ENCODE measurements around the gene C1orf122. TPM values are rescaled to one million over a fixed set of nuclear protein-coding genes. Genes with fewer than 3 reads are reported as not detected.

C1orf122 gene
- polyA plus RNA-seq, 2 of the 4 experiments (the other 2 are of a cell fraction) = 21.3 to 29.1 TPM

GRCh38 chr1:37854406-37854805 is 46.8 kb downstream of the C1orf122 start:
- H3K4me3 ChIP-seq = no peak overlapping the region
- DNase-seq (ENCODE audit: low read depth in 1 of 2, low spot score in 1 of 2) (no peak), FAIRE-seq (no peak), ATAC-seq (no peak)
- no peaks in the 10 kb centered on the region for H3K9me3 ChIP-seq
- 87% methylated on average over 6 of the region's 6 CpGs for WGBS (ENCODE audit: missing lambda C conversion rate)
- H3K4me2 ChIP-seq = no peak overlapping the region
- ChIA-PET POLR2A (no interaction called here), CTCF (interaction anchor here (1.3 kb wide), 1 partner anchor 46 kb away, joined by 3 read pairs; no protein-coding TSS in a partner anchor)
- no peak overlapping the region for H3K27ac ChIP-seq
- peaks cover 6% of the 10 kb centered on the region for H3K4me1 ChIP-seq
- TF ChIP-seq RARB (CRISPR knock-in tag; IDR thresholded peaks at IDR 0.05) (no peak), EP300 (IDR thresholded peaks at IDR 0.05) (no peak), HOXA7 (CRISPR knock-in tag; IDR thresholded peaks at IDR 0.05) (no peak), NR3C1 (IDR thresholded peaks at IDR 0.05) (no peak), CEBPB (IDR thresholded peaks at IDR 0.05) (no peak), USF2 (IDR thresholded peaks at IDR 0.05) (no peak), ATOH8 (CRISPR knock-in tag; IDR thresholded peaks at IDR 0.05; ENCODE audit: low read depth) (no peak), HOXB13 (CRISPR knock-in tag; IDR thresholded peaks at IDR 0.05; ENCODE audit: low read depth) (no peak), HDAC2 (IDR thresholded peaks at IDR 0.05) (no peak), TP53 (CRISPR knock-in tag; IDR thresholded peaks at IDR 0.05) (no peak), KDM5A (IDR thresholded peaks at IDR 0.05) (no peak), PHF8 (IDR thresholded peaks at IDR 0.05; ENCODE audit: borderline replicate concordance, low read depth) (no peak), MAFK (IDR thresholded peaks at IDR 0.05; ENCODE audit: partially characterized antibody) (no peak), JUNB (IDR thresholded peaks at IDR 0.05) (no peak)

Other genes with a start within 250 kb of the C1orf122 start
- 50.2 and 69.2 TPM in 2 replicates for gene GNL2, start 211.9 kb upstream of the C1orf122 start, polyA plus RNA-seq (2011; rRNA removed)
- gene GNL2, start 211.9 kb upstream of the C1orf122 start, polyA plus RNA-seq (2017; fragmentation: RNase III; extraction: RNeasy Plus Mini Kit Qiagen cat#74134 plus additional on column Dnase treatment) = 49.8 to 58.3 TPM (median 50.1 TPM) in 3 replicates
- gene RSPO1, start 172.9 kb upstream of the C1orf122 start, polyA plus RNA-seq (2011; rRNA removed) = 0.07 TPM in 1 of 2 replicates, not detected in the other
- gene RSPO1, start 172.9 kb upstream of the C1orf122 start, polyA plus RNA-seq (2017; fragmentation: RNase III; extraction: RNeasy Plus Mini Kit Qiagen cat#74134 plus additional on column Dnase treatment) = 0.05 to 0.12 TPM in 2 of 3 replicates, not detected in the other
- gene CDCA8, start 115.3 kb upstream of the C1orf122 start, polyA plus RNA-seq (2011; rRNA removed) = 24.2 and 26.8 TPM in 2 replicates
- gene CDCA8, start 115.3 kb upstream of the C1orf122 start, polyA plus RNA-seq (2017; fragmentation: RNase III; extraction: RNeasy Plus Mini Kit Qiagen cat#74134 plus additional on column Dnase treatment) = 31.4 to 37.1 TPM (median 32.1 TPM) in 3 replicates
- 0.35 and 0.65 TPM in 2 replicates for gene EPHA10, start 42.7 kb upstream of the C1orf122 start, polyA plus RNA-seq (2011; rRNA removed)
- gene EPHA10, start 42.7 kb upstream of the C1orf122 start, polyA plus RNA-seq (2017; fragmentation: RNase III; extraction: RNeasy Plus Mini Kit Qiagen cat#74134 plus additional on column Dnase treatment) = 0.49 to 0.59 TPM (median 0.53 TPM) in 3 replicates
- 8.9 and 12.6 TPM in 2 replicates for gene MANEAL, start 13.9 kb upstream of the C1orf122 start, polyA plus RNA-seq (2011; rRNA removed)
- gene MANEAL, start 13.9 kb upstream of the C1orf122 start, polyA plus RNA-seq (2017; fragmentation: RNase III; extraction: RNeasy Plus Mini Kit Qiagen cat#74134 plus additional on column Dnase treatment) = 13.8 to 15.5 TPM (median 15.5 TPM) in 3 replicates
- 21.0 and 21.7 TPM in 2 replicates for gene YRDC, start 418 bp downstream of the C1orf122 start, polyA plus RNA-seq (2011; rRNA removed)
- gene YRDC, start 418 bp downstream of the C1orf122 start, polyA plus RNA-seq (2017; fragmentation: RNase III; extraction: RNeasy Plus Mini Kit Qiagen cat#74134 plus additional on column Dnase treatment) = 12.2 to 12.8 TPM (median 12.3 TPM) in 3 replicates
- 6.7 and 9.5 TPM in 2 replicates for gene MTF1, start 51.8 kb downstream of the C1orf122 start, polyA plus RNA-seq (2011; rRNA removed)
- 3.8 to 4.1 TPM (median 4.0 TPM) in 3 replicates for gene MTF1, start 51.8 kb downstream of the C1orf122 start, polyA plus RNA-seq (2017; fragmentation: RNase III; extraction: RNeasy Plus Mini Kit Qiagen cat#74134 plus additional on column Dnase treatment)
- gene INPP5B, start 139.3 kb downstream of the C1orf122 start, polyA plus RNA-seq (2011; rRNA removed) = 11.1 and 11.5 TPM in 2 replicates
- 4.3 to 5.7 TPM (median 4.9 TPM) in 3 replicates for gene INPP5B, start 139.3 kb downstream of the C1orf122 start, polyA plus RNA-seq (2017; fragmentation: RNase III; extraction: RNeasy Plus Mini Kit Qiagen cat#74134 plus additional on column Dnase treatment)
- gene SF3A3, start 182.2 kb downstream of the C1orf122 start, polyA plus RNA-seq (2011; rRNA removed) = 53.5 and 62.6 TPM in 2 replicates
- 99.2 to 101 TPM (median 101 TPM) in 3 replicates for gene SF3A3, start 182.2 kb downstream of the C1orf122 start, polyA plus RNA-seq (2017; fragmentation: RNase III; extraction: RNeasy Plus Mini Kit Qiagen cat#74134 plus additional on column Dnase treatment)
- 1.4 and 2.0 TPM in 2 replicates for gene FHL3, start 197.7 kb downstream of the C1orf122 start, polyA plus RNA-seq (2011; rRNA removed)
- gene FHL3, start 197.7 kb downstream of the C1orf122 start, polyA plus RNA-seq (2017; fragmentation: RNase III; extraction: RNeasy Plus Mini Kit Qiagen cat#74134 plus additional on column Dnase treatment) = 4.3 to 5.9 TPM (median 5.4 TPM) in 3 replicates
- 27.0 and 37.6 TPM in 2 replicates for gene UTP11, start 204.9 kb downstream of the C1orf122 start, polyA plus RNA-seq (2011; rRNA removed)
- gene UTP11, start 204.9 kb downstream of the C1orf122 start, polyA plus RNA-seq (2017; fragmentation: RNase III; extraction: RNeasy Plus Mini Kit Qiagen cat#74134 plus additional on column Dnase treatment) = 43.1 to 53.1 TPM (median 44.8 TPM) in 3 replicates
- not detected in 2 replicates for gene POU3F1, start 239.0 kb downstream of the C1orf122 start, polyA plus RNA-seq (2011; rRNA removed)
- gene POU3F1, start 239.0 kb downstream of the C1orf122 start, polyA plus RNA-seq (2017; fragmentation: RNase III; extraction: RNeasy Plus Mini Kit Qiagen cat#74134 plus additional on column Dnase treatment) = not detected in 3 replicates

Measured in A549 (cell line).